Measurements from ENCODE around the gene TRANK1.
"Not testable (repeated sequence)": the region's sequence is repeated elsewhere in the genome, so short reads cannot be mapped to it uniquely, and the experiment has no call there.

TRANK1 gene

DNA sequence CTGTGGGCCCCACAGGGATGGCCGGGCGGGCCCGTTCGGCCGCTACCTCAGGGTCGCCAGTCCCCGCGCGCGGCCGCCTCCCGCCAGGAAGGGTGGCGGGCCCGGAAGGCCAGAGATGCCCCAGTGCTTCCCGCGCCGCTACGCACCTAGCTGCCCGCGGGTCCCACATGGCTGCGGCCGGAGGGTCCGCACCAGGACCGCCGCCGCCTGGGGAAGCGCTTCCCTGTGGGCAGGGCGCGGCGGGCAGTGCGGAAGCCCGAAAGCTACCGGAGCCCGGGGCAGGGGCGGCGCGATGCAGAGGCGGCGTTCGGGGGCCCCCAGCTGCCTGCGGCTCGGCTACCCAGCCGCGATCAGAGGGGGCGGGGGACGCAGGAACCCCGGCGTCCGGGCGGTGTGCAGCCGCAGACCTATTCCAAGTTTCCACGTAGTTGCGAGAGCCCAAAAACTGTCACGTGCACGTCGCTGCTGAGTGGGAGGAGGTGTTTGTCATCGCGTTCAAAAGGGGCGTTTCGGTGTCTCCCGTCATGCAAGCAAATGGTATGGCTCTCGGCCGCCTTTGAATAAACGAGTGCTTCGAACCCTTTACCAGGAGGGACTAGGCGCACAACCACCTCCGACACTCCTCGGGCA, at the start of gene TRANK1:
TSS of gene TRANK1 (minus strand) at position 414 of the 630 bp plus-strand sequence. CDS start at position 169, 245 bp downstream.
- peak; percentile 71 for DNase-seq

DNA sequence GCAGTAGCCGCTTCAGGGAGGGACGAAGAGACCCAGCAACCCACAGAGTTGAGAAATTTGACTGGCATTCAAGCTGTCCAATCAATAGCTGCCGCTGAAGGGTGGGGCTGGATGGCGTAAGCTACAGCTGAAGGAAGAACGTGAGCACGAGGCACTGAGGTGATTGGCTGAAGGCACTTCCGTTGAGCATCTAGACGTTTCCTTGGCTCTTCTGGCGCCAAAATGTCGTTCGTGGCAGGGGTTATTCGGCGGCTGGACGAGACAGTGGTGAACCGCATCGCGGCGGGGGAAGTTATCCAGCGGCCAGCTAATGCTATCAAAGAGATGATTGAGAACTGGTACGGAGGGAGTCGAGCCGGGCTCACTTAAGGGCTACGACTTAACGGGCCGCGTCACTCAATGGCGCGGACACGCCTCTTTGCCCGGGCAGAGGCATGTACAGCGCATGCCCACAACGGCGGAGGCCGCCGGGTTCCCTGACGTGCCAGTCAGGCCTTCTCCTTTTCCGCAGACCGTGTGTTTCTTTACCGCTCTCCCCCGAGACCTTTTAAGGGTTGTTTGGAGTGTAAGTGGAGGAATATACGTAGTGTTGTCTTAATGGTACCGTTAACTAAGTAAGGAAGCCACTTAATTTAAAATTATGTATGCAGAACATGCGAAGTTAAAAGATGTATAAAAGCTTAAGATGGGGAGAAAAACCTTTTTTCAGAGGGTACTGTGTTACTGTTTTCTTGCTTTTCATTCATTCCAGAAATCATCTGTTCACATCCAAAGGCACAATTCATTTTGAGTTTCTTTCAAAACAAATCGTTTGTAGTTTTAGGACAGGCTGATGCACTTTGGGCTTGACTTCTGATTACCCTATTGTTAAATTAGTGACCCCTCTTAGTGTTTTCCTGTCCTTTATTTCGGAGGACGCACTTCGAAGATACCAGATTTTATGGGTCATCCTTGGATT, 48.8 kb upstream of the TRANK1 start, which contains the start of gene MLH1:
TSS of gene MLH1 (plus strand) at position 193 of the 958 bp plus-strand sequence. CDS start at position 223, 30 bp downstream.
- peak; percentile 100 for DNase-seq

DNA sequence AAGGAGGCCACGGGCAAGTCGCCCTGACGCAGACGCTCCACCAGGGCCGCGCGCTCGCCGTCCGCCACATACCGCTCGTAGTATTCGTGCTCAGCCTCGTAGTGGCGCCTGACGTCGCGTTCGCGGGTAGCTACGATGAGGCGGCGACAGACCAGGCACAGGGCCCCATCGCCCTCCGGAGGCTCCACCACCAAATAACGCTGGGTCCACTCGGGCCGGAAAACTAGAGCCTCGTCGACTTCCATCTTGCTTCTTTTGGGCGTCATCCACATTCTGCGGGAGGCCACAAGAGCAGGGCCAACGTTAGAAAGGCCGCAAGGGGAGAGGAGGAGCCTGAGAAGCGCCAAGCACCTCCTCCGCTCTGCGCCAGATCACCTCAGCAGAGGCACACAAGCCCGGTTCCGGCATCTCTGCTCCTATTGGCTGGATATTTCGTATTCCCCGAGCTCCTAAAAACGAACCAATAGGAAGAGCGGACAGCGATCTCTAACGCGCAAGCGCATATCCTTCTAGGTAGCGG, 48.0 kb upstream of the TRANK1 start, which contains the start of gene EPM2AIP1:
TSS of gene EPM2AIP1 (minus strand) at position 326 of the 520 bp plus-strand sequence. CDS start at position 272, 54 bp downstream.
- DNase-seq: no peak

DNA sequence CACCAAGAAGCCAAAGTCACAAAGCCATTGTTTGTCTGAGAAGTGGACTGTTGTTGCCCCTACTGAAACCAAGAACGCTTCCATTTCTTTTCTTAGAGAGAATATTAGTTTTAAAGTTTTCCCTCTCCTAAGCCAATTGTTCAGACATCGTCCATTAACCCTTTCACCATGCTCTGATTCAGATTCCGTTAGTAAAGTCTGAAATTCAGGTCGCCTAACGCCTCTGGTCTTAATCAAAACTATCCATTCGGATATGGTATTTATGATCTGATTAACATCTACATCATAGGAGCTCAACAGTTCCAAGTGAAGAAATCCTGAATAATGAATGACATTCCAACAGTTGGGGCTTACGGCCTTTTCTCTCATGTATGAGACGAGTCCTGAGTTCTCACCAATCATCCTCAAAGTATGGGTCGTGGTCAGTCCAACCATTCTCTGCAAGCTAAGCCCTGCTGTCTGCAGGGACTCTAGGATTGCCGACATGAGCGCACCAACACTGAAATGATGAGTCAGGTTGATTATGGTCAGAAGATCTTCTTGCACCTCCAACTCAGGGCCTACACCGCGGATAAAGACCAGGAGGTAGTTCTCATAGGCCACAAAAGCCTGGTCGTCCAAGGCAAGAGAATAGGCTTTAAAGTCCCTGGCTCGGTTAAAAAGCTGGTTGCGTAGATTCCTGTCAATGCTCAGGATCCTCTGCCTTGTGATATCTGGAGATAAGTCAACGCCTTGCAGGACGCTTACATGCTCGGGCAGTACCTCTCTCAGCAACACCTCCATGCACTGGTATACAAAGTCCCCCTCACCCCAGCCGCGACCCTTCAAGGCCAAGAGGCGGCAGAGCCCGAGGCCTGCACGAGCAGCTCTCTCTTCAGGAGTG, 47.3 kb upstream of the TRANK1 start:
- DNase-seq: no peak

DNA sequence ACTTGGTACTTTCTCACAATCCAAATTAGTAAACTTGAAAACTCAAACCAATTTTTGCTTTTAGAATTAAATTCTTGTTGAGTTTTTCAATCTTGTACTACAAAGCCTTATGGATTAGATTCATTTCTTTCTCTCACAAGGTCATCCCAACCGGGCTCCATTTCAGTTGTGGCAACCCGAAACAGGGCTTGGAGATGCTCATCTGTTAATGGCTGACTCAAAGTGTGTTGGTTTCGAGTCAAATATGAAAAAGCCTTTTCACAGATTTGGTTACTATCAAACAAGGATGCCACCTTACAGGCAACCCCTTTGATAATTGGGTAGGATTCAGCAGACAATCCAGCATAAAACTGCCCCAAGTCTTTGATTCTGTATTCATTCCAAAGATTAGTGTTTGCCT, 46.3 kb upstream of the TRANK1 start:
- no peak for DNase-seq

DNA sequence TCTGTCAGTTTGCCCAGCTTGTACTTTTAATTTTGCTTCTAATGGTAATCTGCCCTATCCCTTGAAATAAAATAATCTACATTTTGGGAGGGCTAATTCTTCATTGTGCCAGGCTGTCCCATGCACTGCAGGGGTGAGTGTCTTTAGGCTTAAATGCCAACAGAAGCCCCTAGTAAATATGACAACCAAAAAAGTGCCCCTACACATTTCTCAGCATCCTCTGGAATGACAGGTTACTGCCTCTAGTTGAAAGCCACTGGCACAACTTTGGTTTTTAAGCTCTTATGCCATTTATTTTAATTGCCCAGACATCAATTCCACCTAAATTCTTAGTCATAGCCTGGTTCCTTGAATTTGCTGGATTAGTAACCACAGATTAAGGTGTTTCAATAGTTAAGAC, 44.7 kb upstream of the TRANK1 start:
- DNase-seq: no peak

DNA sequence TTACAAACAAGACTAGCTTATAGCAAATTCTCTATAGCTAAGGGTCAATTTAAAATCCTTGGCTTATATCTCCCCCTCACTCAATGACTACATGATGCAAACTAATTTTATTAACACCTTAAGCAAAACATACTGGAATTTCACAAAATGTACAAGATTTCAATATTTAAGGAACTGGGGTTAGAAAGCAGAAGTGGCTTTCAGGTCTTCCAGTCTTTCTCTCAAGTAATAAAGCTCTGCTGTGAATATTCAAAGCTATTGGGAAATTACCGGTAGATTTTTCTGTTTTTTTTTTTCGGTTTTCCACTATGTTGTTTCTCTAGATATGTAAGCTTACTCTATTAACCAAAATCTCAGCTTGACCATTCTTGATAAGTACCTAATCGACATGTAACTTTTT, 44.2 kb upstream of the TRANK1 start:
- DNase-seq: no peak

DNA sequence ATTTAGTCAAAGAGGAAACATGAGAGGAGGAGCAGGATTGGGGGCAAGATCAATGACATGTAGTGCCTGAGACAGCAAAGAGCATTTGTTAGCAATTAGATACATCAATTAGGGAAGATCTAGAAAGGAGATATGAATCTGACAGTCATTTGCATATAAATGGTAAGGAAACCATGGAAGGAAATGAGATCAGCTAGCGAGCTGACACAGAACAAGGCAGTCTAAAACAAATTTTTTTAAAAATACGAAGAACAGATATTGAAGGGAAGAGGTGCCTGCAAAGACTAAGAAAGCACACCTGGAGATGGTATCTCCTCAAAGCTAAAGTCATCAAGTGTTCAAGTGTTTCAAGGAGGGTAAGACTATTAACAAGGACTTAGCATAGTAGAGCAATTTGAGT, 43.5 kb upstream of the TRANK1 start:
- DNase-seq: no peak

DNA sequence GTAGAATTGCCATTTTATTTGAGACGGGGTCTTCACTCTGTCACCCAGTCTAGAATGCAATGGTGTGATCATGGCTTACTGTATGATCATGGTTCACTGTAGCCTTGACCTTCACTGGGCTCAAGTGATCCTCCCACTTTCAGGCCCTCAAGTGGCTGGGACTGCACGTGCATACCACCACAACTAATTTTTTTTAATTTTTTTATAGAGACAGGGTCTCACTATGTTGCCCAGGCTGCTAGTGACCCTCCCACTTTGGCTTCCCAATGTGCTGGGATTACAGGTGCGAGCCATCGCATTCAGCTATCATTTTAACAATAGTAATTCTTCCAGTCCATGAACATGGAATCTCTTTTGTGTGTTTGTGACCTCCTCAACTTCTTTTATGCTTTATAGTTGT, 36.2 kb upstream of the TRANK1 start:
- DNase-seq: no peak

DNA sequence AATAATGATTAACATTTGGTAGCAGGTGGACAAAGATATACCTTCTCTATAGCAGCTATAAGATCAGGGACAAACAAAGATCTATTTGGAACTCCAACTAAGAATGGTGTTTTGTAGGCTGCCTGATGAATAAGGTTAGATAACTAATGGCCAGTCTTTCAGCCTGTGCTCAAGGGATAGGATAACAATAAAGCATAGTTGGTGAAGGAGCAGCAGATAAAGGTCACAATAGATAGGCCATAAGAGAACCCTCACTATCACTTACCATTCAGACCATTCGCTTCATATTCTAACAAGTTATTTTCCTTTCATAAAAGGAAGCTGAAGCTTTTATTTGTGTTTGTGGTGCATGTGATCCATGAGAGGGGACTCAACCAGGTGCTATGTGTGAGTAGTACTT, 28.3 kb upstream of the TRANK1 start:
- DNase-seq: no peak

DNA sequence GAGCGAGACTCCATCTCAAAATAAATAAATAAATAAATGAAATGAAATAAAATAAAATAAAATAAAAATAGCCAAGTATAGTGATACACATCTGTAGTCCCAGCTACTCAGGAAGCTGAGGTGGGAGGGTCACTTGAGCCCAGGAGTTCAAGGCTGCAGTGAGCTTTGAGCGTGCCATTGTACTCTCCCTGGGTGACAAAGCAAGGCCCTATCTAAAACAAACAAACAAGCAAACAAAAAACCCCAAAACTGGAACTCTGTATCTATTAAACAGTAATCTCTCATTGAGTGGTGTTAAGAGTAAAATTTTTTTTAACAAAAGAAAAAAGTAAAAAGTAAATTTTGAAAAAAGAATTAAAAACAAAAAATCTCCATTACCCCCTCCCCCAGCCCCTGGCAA, 27.3 kb upstream of the TRANK1 start:
- no peak for DNase-seq

DNA sequence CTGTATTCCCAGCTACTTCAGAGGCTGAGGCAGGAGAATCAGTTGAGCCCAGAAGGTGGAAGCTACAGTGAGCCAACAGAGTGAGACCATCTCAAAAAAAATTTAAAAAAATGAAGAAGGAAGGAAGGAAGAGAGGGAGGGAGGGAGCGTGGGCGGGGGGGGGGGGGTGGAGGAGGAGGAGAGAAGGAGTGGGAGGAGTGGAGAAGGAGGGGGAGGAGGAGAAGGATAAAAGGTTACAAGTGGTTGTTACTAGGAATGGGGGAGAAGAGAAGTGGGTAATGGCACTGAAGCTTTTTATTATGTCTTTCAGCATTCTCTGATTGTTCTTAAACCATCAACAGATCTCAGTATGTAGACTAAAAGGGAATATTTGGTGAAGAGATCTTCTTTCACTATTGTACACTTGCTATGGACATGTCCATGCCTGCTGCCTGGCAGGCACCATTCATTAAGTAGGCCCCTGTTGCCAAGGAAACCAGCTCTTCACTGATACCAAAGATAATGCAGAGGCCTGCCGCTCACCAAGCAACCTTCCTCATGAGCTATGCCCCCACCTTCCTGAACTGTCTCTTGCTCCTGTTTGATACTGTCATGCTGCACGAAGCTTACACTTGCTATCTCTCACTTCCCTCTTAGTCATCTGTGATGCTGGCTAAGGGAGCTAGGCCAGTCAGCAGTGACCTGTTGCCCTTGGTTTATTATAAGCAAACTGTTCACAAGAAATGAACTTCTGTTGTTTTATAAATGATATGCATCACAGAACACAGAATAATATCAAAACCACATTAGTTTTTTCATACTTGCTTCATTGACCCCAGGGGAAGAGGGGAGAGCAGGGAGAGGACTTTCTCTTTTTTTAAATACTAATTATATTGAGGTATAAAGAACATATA, 24.9 kb upstream of the TRANK1 start:
- no peak for DNase-seq

DNA sequence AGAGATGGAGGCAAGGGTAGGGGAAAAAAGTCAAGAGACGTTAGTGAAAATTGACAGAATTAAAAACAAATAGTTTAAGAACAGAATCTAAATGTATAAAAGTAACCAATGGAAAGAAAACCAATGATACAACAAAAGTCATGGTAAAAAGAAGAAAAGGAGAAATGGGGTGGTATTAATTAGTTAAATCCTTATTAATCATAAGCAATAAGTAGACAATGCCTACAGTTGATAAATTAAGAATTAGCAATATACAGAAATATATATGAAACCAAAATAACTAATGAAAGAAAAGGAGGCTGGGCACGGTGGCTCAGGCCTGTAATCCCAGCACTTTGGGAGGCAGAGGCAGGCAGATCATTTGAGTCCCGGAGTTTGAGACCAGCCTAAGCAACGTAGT, 24.2 kb upstream of the TRANK1 start:
- DNase-seq: no peak

DNA sequence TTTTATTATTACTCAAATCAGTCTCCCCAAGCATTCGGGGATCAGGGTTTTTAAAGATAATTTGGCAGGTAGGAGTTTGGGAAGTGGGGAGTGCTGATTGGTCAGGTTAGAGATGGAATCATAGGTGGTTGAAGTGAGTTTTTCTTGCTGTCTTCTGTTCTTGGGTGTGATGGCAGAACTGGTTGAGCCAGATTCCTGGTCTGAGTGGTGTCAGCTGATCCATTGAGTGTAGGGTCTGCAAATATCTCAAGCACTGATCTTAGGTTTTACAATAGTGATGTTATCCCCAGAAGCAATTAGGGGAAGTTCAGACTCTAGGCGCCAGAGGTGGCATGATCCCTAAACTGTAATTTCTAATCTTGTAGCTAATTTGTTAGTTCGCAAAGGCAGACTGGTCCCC, 20.6 kb upstream of the TRANK1 start:
- DNase-seq: no peak

DNA sequence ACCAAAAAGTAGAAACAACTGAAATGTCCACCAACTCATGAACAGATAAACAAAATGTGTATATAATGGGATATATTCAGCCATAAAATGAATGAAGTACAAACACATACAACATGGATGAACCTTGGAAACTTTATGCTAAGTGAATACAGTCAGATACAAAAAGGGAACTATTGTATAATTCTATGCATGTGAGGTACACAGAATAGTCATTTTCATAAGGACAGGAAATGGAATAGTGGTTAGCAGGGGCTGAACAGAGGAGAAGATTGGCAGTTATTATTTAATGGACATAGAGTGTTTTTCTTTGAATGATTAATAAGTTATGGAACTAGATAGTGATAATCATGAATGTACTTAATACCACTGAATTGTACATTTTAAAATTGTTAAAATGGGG, 20.0 kb upstream of the TRANK1 start:
- DNase-seq: no peak

DNA sequence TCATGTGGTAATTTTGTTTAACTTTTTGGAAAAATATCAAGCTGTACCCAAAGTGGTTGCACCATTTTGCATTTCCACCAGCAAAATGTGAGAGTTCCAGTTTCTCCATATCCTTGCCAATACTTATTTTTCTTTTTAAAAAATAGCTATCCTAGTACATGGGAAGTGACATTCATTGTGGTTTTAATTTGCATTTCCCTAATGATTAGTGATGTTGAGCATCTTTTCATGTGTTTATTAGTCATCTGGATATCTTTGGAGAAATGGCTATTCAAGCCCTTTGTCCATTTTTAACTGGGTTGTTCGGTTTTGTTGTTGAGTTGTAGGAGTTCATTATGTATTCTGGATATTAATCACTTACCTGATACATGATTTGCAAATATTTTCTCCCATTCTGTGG, 19.5 kb upstream of the TRANK1 start:
- DNase-seq: no peak

DNA sequence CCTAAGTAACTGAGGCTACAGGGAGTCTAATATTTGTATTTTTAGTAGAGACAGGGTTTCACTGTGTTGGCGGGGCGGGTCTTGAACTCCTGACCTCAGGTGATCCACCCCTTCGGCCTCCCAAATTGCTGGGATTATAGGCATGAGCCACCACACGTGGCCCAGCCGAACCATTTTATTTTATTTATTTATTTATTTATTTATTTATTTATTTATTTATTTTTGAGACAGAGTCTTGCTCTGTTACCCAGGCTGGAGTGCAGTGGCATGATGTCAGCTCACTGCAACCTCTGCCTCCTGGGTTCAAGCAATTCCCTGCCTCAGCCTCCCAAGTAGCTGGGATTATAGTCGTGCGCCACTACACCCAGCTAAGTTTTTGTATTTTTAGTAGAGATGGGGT, 18.2 kb upstream of the TRANK1 start:
- not testable (repeated sequence) for DNase-seq

DNA sequence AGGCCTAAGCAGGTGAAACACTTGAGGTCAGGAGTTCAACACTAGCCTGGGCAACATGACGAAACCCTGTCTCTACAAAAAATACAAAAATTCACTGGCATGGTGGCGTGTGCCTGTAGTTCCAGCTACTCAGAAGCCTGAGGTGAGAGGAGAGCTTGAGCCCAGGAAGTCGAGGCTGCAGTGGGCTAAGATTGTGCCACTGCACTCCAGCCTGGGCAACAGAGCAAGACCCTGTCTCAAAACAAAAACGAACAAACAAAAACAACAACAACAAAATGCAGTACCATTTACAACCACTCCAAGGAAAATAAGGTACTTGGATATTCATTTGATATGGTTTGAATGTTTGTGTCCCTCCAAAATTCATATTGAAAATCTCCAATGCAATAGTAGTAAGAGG, 15.6 kb upstream of the TRANK1 start:
- DNase-seq: no peak

DNA sequence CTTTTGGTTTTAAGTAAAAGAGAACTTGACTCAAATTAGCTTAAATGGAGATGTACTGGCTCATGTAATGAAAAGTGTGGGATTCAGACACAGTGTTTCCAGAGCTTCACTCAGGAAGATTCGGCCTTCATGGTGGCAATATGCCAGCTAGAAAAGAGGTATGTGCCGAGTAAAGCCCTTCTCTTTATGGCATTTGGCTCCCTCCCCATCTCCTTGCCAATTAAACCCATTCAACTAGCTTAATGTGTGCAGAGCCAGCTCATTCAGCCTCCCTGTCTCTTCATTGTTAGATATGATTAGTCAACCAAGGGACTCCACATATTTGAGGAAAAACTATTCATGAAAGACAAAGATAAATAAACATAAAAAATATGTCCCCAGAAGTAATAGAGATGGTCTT, 15.0 kb upstream of the TRANK1 start:
- no peak for DNase-seq

DNA sequence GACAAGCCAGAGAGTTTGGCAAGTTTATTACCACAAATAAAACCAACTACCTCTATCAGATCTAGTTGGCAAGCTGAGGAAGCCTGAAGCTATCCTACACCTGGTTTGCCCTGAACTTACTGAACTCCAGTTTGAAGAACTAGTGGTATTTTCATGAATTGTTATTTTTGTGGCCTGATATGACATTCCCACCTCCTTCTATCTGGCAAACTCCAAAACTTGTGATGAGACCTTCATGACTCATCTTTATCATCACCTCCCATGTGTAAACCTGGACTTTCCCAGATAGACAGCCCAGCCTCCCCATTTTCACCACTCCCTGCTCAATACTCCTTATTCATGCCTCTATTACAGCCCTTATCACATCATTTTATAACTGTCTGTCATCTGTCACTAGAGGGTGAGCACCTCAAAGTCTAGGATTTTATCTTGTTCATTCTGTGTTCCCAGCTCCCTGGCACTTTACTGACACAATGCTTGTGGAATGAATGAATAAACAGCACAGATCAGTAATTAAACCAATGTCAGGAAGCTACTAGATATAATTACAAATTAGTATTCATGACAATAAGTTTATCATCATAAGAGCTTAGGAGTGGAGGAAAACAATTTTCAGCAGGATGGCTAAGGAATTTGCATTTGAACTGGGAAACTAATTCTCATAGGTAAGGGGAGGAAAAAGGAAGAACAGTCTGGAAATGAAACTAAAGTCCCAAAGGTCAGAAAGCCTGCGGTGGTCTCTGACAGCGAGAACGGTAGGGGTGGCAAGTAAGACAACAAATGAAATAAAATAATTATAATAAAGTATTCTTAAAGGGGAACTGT, 13.2 kb upstream of the TRANK1 start:
- no peak for DNase-seq

DNA sequence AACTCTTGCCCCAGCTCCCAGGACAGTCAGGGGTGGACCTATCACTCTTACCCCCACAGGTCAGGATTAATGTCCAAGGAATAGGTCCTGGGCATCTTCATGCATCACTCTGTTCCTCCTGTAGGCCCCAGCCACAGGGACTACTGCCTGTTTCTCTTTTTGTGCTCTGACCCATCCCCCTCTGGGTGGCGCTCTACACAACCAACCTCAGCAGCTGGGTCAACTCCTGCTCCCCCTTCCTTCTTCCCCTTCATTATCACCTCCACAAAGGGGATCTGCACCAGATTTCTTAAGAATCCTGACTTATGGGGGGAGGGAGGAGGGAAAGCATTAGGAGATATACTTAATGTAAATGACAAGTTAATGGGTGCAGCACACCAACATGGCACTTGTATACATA, 12.2 kb upstream of the TRANK1 start:
- DNase-seq: no peak
